Stimulated activated CD4-positive, alpha-beta T cell treated with anti-CD3 and anti-CD28 coated beads, TNF-alpha, amount 100 ng/mL, for 1 hour (primary cell): ENCODE data around the gene WDR59.
"Not testable (repeated sequence)": the region's sequence is repeated elsewhere in the genome, so short reads cannot be mapped to it uniquely, and the experiment has no call there.

Experiments used
- DNase-seq, 3 donors: peaks; one replicate each; pipeline ENCODE4 v3.0.0-alpha.2; 2020; ENCODE audit warnings: low read depth in 3 of 3, low spot score in 1 of 3

Gene WDR59

GRCh38 chr16:74984529-74985296, at the start of gene WDR59:
WDR59 (minus strand) TSS chr16:74985123; CDS start chr16:74985017, 106 bp downstream.
- peak; percentile 86 to 95 (median 94) for DNase-seq

- no peak for DNase-seq
These were observed 47.7 kb upstream of the WDR59 start for GRCh38 chr16:75032655-75033054.

GRCh38 chr16:75029854-75030253, 44.9 kb upstream of the WDR59 start:
- no peak for DNase-seq

- no peak for DNase-seq
These were observed 43.7 kb upstream of the WDR59 start for GRCh38 chr16:75028544-75029135.

- no peak for DNase-seq
These were observed 42.8 kb upstream of the WDR59 start for GRCh38 chr16:75027520-75028300.

GRCh38 chr16:75026892-75027391, 42.0 kb upstream of the WDR59 start:
- no peak for DNase-seq

- not testable (repeated sequence) for DNase-seq
These were observed 41.4 kb upstream of the WDR59 start for GRCh38 chr16:75026239-75026891.

GRCh38 chr16:75025761-75026160, 40.8 kb upstream of the WDR59 start:
- no peak for DNase-seq

GRCh38 chr16:75024594-75024993, 39.7 kb upstream of the WDR59 start:
- DNase-seq, result no peak

- DNase-seq, result no peak
These were observed 39.3 kb upstream of the WDR59 start for GRCh38 chr16:75024182-75024581.

GRCh38 chr16:75023009-75023408, 38.1 kb upstream of the WDR59 start:
- no peak for DNase-seq

- DNase-seq, result no peak
These were observed 37.6 kb upstream of the WDR59 start for GRCh38 chr16:75022567-75022966.

- DNase-seq, result no peak
These were observed 36.5 kb upstream of the WDR59 start for GRCh38 chr16:75021410-75021809.

GRCh38 chr16:75019586-75019985, 34.7 kb upstream of the WDR59 start:
- DNase-seq, result no peak

- no peak for DNase-seq
These were observed 34.1 kb upstream of the WDR59 start for GRCh38 chr16:75019007-75019406.

- no peak for DNase-seq
These were observed 33.0 kb upstream of the WDR59 start for GRCh38 chr16:75017670-75018525.

GRCh38 chr16:75016451-75017081, 31.6 kb upstream of the WDR59 start:
- DNase-seq, result not testable (repeated sequence)

GRCh38 chr16:75014318-75014717, 29.4 kb upstream of the WDR59 start:
- no peak for DNase-seq

- not testable (repeated sequence) for DNase-seq
These were observed 28.2 kb upstream of the WDR59 start for GRCh38 chr16:75013123-75013522.
